Type B pancreatic cell (in vitro differentiated cells): ENCODE measurements around the gene CST9L. TPM values are rescaled to one million over a fixed set of nuclear protein-coding genes. Genes with fewer than 3 reads are reported as not detected.

Experiments used
- DNase-seq: peaks from one replicate; pipeline ENCODE4 v3.0.0; 2021; ENCODE audit warnings: mixed read lengths; ENCODE audit not compliant: unreplicated experiment; ENCODE audit errors: extremely low spot score
- H3K27ac Mint-ChIP-seq: 2 replicates; pipeline ENCODE4 v1.8.0; 2021; ENCODE audit warnings: mild to moderate bottlenecking, mixed read lengths
- H3K27me3 Mint-ChIP-seq: 2 replicates; pipeline ENCODE4 v1.8.0; 2021; ENCODE audit warnings: mixed read lengths
- H3K36me3 Mint-ChIP-seq: 2 replicates; pipeline ENCODE4 v1.8.0; 2021; ENCODE audit warnings: mixed read lengths
- H3K4me1 Mint-ChIP-seq: one replicate; pipeline ENCODE4 v1.8.0; 2021; ENCODE audit warnings: mixed read lengths; ENCODE audit not compliant: unreplicated experiment
- H3K4me3 Mint-ChIP-seq: 2 replicates; pipeline ENCODE4 v1.8.0; 2021; ENCODE audit warnings: mild to moderate bottlenecking, mixed read lengths
- H3K9me3 Mint-ChIP-seq: 2 replicates; pipeline ENCODE4 v1.8.0; 2021; ENCODE audit warnings: mixed read lengths
- CTCF ChIP-seq: fragments of 200-600 bp; sonication (generic); conservative IDR thresholded peaks from 2 replicates; pipeline ENCODE4 v1.5.0; 2021; ENCODE audit warnings: antibody characterized with exemption, mild to moderate bottlenecking
- total RNA-seq: library from RNA; stranded (reverse); gene quantifications from 2 replicates; pipeline ENCODE4 v1.2.1, GENCODE V29; 2021; ENCODE audit warnings: low replicate concordance

The CST9L gene
- total RNA-seq, 1 donor from 2014 or later = not detected

GRCh38 chr20:23596579-23597250 lies 28.4 kb upstream of the CST9L start:
- H3K9me3 Mint-ChIP-seq = no peaks in the 10 kb centered on the region
- TF ChIP-seq CTCF = no peak
- H3K36me3 Mint-ChIP-seq = no peaks in the 10 kb centered on the region
- H3K4me1 Mint-ChIP-seq = no peaks in the 10 kb centered on the region
- H3K4me3 Mint-ChIP-seq = no peak overlapping the region
- no peaks in the 10 kb centered on the region for H3K27me3 Mint-ChIP-seq
- DNase-seq = no peak
- no peak overlapping the region for H3K27ac Mint-ChIP-seq

- no peak overlapping the region for H3K4me3 Mint-ChIP-seq
- no peaks in the 10 kb centered on the region for H3K36me3 Mint-ChIP-seq
- TF ChIP-seq CTCF = no peak
- no peaks in the 10 kb centered on the region for H3K4me1 Mint-ChIP-seq
- no peak overlapping the region for H3K27ac Mint-ChIP-seq
- no peaks in the 10 kb centered on the region for H3K9me3 Mint-ChIP-seq
- no peaks in the 10 kb centered on the region for H3K27me3 Mint-ChIP-seq
- DNase-seq = no peak
Observed at GRCh38 chr20:23595941-23596340, 27.7 kb upstream of the CST9L start.

- TF ChIP-seq CTCF = no peak
- peaks cover 7% of the 10 kb centered on the region for H3K27me3 Mint-ChIP-seq
- no peak for DNase-seq
- H3K4me1 Mint-ChIP-seq = no peaks in the 10 kb centered on the region
- no peaks in the 10 kb centered on the region for H3K36me3 Mint-ChIP-seq
- H3K9me3 Mint-ChIP-seq = no peaks in the 10 kb centered on the region
- H3K4me3 Mint-ChIP-seq = no peak overlapping the region
- H3K27ac Mint-ChIP-seq = peak overlapping the region; percentile 49
Observed at GRCh38 chr20:23588434-23589403, 20.4 kb upstream of the CST9L start.

- Mint-ChIP-seq H3K4me1 (no peaks in the 10 kb centered on the region), H3K4me3 (no peak overlapping the region), H3K27ac (no peak overlapping the region), H3K27me3 (peaks cover 7% of the 10 kb centered on the region), H3K9me3 (no peaks in the 10 kb centered on the region), H3K36me3 (no peaks in the 10 kb centered on the region)
- no peak for DNase-seq
- TF ChIP-seq CTCF = no peak
Observed at GRCh38 chr20:23587631-23588030, 19.3 kb upstream of the CST9L start.

GRCh38 chr20:23586735-23587525 lies 18.6 kb upstream of the CST9L start:
- Mint-ChIP-seq H3K4me3 (no peak overlapping the region), H3K9me3 (no peaks in the 10 kb centered on the region), H3K36me3 (no peaks in the 10 kb centered on the region), H3K27me3 (peaks cover 7% of the 10 kb centered on the region), H3K4me1 (no peaks in the 10 kb centered on the region), H3K27ac (no peak overlapping the region)
- DNase-seq = no peak
- no peak for TF ChIP-seq CTCF
